ENCODE results near the gene MAGI3. TPM values are rescaled to one million over a fixed set of nuclear protein-coding genes. Genes with fewer than 3 reads are reported as not detected.

Gene MAGI3
- total and polyA plus RNA-seq, 2 of the 13 experiments (the other 11 are each of a cell fraction or from before 2014, with no cell fraction given): 4.0 to 11.8 TPM

DNA sequence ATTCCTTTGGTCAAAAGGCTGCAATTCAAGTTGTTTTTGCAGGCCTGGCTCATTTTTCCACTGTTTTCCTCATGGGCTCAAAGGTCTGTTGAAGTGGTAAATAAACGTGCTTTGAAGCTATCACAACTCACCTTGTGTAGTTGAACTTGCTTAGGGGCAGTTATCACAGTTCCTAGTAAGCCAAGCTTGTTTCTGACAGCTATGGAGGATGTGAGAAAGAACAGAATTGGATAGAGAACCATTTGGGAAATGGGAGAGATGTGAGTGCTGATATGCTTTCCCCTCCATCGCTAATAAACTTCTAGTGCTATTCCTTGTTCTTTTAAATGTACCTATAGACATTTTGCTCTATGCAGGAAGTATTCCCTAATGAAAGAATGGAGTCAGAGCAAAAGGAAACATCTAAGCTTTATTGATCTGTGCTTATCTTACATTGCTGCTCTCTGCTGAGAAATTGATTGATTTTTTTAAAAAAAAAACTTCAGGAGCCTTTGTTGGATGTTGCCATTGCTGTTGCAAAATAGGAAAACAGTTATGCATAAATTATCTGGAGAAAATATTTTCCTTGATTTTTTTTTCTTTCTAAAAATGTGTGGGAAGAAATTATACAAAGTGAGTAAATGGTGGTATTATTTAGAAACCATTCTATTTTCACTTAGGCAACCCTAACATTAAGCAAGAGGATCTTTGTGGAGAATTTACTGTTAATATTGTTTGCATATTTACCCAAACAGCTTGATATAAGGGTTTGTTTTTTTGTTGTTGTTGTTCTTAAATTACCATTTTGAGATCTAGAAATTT is 118.2 kb downstream of the MAGI3 start (continued):
- TF ChIP-seq, protein P1, sequence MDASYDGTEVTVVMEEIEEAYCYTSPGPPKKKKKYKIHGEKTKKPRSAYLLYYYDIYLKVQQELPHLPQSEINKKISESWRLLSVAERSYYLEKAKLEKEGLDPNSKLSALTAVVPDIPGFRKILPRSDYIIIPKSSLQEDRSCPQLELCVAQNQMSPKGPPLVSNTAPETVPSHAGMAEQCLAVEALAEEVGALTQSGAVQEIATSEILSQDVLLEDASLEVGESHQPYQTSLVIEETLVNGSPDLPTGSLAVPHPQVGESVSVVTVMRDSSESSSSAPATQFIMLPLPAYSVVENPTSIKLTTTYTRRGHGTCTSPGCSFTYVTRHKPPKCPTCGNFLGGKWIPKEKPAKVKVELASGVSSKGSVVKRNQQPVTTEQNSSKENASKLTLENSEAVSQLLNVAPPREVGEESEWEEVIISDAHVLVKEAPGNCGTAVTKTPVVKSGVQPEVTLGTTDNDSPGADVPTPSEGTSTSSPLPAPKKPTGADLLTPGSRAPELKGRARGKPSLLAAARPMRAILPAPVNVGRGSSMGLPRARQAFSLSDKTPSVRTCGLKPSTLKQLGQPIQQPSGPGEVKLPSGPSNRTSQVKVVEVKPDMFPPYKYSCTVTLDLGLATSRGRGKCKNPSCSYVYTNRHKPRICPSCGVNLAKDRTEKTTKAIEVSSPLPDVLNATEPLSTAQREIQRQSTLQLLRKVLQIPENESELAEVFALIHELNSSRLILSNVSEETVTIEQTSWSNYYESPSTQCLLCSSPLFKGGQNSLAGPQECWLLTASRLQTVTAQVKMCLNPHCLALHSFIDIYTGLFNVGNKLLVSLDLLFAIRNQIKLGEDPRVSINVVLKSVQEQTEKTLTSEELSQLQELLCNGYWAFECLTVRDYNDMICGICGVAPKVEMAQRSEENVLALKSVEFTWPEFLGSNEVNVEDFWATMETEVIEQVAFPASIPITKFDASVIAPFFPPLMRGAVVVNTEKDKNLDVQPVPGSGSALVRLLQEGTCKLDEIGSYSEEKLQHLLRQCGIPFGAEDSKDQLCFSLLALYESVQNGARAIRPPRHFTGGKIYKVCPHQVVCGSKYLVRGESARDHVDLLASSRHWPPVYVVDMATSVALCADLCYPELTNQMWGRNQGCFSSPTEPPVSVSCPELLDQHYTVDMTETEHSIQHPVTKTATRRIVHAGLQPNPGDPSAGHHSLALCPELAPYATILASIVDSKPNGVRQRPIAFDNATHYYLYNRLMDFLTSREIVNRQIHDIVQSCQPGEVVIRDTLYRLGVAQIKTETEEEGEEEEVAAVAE (CRISPR knock-in tag; IDR thresholded peaks at IDR 0.05; ENCODE audit: borderline replicate concordance): no peak
- no peak for TF ChIP-seq ZNF432 (CRISPR knock-in tag; IDR thresholded peaks at IDR 0.05; ENCODE audit: borderline replicate concordance)
- no peak for TF ChIP-seq GABPA (IDR thresholded peaks at IDR 0.05; ENCODE audit: low read depth, low read length)
- TF ChIP-seq GABPA (CRISPR knock-in tag; IDR thresholded peaks at IDR 0.05; ENCODE audit: low read depth): 0 out of 2 replicates have a peak, but pooled peaks have one; percentile 30
- no peak for TF ChIP-seq AHR (CRISPR knock-in tag; IDR thresholded peaks at IDR 0.05)
- TF ChIP-seq, protein P2, sequence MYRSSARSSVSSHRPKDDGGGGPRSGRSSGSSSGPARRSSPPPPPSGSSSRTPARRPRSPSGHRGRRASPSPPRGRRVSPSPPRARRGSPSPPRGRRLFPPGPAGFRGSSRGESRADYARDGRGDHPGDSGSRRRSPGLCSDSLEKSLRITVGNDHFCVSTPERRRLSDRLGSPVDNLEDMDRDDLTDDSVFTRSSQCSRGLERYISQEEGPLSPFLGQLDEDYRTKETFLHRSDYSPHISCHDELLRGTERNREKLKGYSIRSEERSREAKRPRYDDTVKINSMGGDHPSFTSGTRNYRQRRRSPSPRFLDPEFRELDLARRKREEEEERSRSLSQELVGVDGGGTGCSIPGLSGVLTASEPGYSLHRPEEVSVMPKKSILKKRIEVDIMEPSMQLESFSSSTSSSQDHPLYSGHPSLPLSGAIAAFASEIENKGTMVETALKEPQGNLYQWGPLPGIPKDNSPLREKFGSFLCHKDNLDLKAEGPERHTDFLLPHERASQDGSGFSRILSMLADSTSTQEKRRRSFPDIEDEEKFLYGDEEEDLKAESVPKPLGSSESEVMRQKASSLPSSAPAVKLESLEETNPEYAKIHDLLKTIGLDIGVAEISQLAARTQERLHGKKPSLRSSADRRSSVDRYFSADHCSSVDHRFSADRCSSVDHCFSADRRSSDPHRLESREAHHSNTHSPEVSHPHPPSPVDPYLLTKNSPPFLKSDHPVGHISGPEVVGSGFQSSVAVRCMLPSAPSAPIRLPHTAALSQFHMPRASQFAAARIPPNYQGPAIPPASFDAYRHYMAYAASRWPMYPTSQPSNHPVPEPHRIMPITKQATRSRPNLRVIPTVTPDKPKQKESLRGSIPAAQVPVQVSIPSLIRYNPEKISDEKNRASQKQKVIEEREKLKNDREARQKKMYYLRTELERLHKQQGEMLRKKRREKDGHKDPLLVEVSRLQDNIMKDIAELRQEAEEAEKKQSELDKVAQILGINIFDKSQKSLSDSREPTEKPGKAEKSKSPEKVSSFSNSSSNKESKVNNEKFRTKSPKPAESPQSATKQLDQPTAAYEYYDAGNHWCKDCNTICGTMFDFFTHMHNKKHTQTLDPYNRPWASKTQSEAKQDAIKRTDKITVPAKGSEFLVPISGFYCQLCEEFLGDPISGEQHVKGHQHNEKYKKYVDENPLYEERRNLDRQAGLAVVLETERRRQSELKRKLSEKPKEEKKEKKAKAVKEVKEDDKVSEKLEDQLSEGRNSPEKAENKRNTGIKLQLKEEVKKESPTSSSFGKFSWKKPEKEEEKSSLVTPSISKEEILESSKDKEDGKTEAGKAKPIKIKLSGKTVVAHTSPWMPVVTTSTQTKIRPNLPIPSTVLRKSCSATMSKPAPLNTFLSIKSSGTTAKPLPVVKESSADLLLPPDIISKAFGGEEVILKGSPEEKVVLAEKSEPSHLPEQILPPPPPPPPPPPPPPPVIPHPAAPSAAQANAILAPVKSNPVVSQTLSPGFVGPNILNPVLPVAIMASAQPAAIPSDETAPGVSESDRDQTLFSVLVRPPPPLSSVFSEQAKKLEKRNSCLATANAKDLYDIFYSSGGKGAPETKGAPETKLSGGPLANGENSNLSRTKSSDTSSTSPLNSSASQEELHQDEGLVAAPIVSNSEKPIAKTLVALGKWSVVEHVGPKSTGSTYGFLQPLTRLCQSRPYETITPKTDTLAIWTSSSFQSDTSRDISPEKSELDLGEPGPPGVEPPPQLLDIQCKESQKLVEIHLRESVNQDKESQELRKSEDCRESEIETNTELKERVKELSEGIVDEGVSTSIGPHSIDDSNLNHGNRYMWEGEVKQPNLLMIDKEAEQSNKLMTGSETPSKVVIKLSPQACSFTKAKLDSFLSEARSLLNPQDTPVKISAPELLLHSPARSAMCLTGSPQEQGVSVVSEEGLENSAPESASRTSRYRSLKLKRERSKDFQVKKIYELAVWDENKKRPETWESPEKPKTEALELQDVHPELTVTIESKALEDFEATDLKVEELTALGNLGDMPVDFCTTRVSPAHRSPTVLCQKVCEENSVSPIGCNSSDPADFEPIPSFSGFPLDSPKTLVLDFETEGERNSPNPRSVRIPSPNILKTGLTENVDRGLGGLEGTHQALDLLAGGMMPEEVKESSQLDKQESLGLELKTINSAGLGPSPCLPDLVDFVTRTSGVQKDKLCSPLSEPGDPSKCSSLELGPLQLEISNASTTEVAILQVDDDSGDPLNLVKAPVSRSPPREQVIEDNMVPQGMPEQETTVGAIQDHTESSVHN (CRISPR knock-in tag; IDR thresholded peaks at IDR 0.05): no peak
- TF ChIP-seq, protein P3, sequence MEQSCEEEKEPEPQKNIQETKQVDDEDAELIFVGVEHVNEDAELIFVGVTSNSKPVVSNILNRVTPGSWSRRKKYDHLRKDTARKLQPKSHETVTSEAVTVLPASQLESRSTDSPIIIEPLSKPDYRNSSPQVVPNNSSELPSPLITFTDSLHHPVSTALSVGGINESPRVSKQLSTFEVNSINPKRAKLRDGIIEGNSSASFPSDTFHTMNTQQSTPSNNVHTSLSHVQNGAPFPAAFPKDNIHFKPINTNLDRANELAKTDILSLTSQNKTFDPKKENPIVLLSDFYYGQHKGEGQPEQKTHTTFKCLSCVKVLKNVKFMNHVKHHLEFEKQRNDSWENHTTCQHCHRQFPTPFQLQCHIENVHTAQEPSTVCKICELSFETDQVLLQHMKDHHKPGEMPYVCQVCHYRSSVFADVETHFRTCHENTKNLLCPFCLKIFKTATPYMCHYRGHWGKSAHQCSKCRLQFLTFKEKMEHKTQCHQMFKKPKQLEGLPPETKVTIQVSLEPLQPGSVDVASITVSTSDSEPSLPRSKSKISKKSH (CRISPR knock-in tag; IDR thresholded peaks at IDR 0.05; ENCODE audit: borderline replicate concordance): no peak
- peak; percentile 78 for TF ChIP-seq NFIC (IDR thresholded peaks at IDR 0.05; ENCODE audit: low read length)
- TF ChIP-seq ZNF761 (CRISPR knock-in tag; conservative IDR thresholded peaks at IDR 0.05): no peak
- TF ChIP-seq ZNF34 (CRISPR knock-in tag; IDR thresholded peaks at IDR 0.05; ENCODE audit: borderline replicate concordance): no peak
- TF ChIP-seq FOXO1 (CRISPR knock-in tag; IDR thresholded peaks at IDR 0.05): peak; percentile 97
- no peak for TF ChIP-seq ZNF629 (CRISPR knock-in tag; conservative IDR thresholded peaks at IDR 0.05)
- TF ChIP-seq SAP130 (CRISPR knock-in tag; IDR thresholded peaks at IDR 0.05; ENCODE audit: low read depth): peak; percentile 84
- TF ChIP-seq ZNF501 (CRISPR knock-in tag; IDR thresholded peaks at IDR 0.05): no peak
- no peak for TF ChIP-seq ZNF839 (CRISPR knock-in tag; IDR thresholded peaks at IDR 0.05; ENCODE audit: borderline replicate concordance)
- TF ChIP-seq GZF1 (CRISPR knock-in tag; IDR thresholded peaks at IDR 0.05): no peak
